ENCODE results near the gene HOXB7. TPM values are rescaled to one million over a fixed set of nuclear protein-coding genes. Genes with fewer than 3 reads are reported as not detected.
A peak's percentile ranks its signal among the peaks of the same experiment; 100 is the strongest.

HOXB7 gene
- polyA plus RNA-seq, 3 donors = not detected

- Mint-ChIP-seq H3K27me3 (ENCODE audit: low read depth in 3 of 3) (peaks cover 86 to 90% (median 90%) of the 10 kb centered on the region in 3 donors), H3K9me3 (peaks cover 4 to 41% (median 24%) of the 10 kb centered on the region in 7 donors), H3K27ac (no peak overlapping the region), H3K4me3 (peak overlapping the region; percentile 81 to 94), H3K36me3 (peaks cover 13 to 21% of the 10 kb centered on the region in 2 donors), H3K4me1 (peaks cover 49% of the 10 kb centered on the region)
- Histone ChIP-seq H3K79me2 (ENCODE audit: insufficient read depth, low read length) (no peaks in the 10 kb centered on the region), H3K4me2 (replicated peaks; ENCODE audit: extremely low read depth, low read length, poor library complexity, severe bottlenecking) (peak overlapping the region; percentile 99), H3K9me3 (replicated peaks in 1 of 2; ENCODE audit: control insufficient read depth in 1 of 2, insufficient read depth in 1 of 2, low read length in 2 of 2) (peaks cover 0 to 24% of the 10 kb centered on the region in 2 donors), H3K36me3 (replicated peaks in 1 of 2; ENCODE audit: control insufficient read depth in 1 of 2, insufficient read depth in 2 of 2, low read length in 2 of 2) (no peaks in the 10 kb centered on the region), H3K4me3 (replicated peaks in 1 of 3; ENCODE audit: low read depth in 2 of 3, low read length in 3 of 3) (peak overlapping the region in 1 of 3 experiments; percentile 86), H2AFZ (ENCODE audit: insufficient read depth, low read depth, low read length, poor library complexity, severe bottlenecking) (no peak overlapping the region), H3K27me3 (ENCODE audit: control insufficient read depth in 2 of 2, insufficient read depth in 2 of 2, low read length in 2 of 2) (peaks cover 76 to 93% of the 10 kb centered on the region in 2 donors), H3K27ac (ENCODE audit: low read depth in 1 of 2, low read length in 2 of 2) (no peak overlapping the region), H3K9ac (ENCODE audit: insufficient read depth, low read length, poor library complexity, severe bottlenecking) (no peak overlapping the region), H3K4me1 (ENCODE audit: control insufficient read depth in 1 of 2, insufficient read depth in 2 of 2, low read length in 2 of 2) (peaks cover 31 to 49% of the 10 kb centered on the region in 2 donors), H4K20me1 (ENCODE audit: insufficient read depth, low read length) (no peaks in the 10 kb centered on the region)
- no peak for DNase-seq
- TF ChIP-seq CTCF (IDR thresholded peaks at IDR 0.05) = no peak
- no CpG with 5 or more reads among the region's 7 CpGs for WGBS (ENCODE audit: insufficient coverage)
- intact Hi-C loops (cut with micrococcal nuclease) = no loop called here
These were observed 31.4 kb downstream of the HOXB7 start for GRCh38 chr17:48579471-48579759.

- Histone ChIP-seq H3K27me3 (ENCODE audit: control insufficient read depth in 2 of 2, insufficient read depth in 2 of 2, low read length in 2 of 2) (peaks cover 75 to 93% of the 10 kb centered on the region in 2 donors), H3K9me3 (replicated peaks in 1 of 2; ENCODE audit: control insufficient read depth in 1 of 2, insufficient read depth in 1 of 2, low read length in 2 of 2) (peaks cover 0 to 24% of the 10 kb centered on the region in 2 donors), H3K4me2 (replicated peaks; ENCODE audit: extremely low read depth, low read length, poor library complexity, severe bottlenecking) (peak overlapping the region; percentile 99), H3K79me2 (ENCODE audit: insufficient read depth, low read length) (no peaks in the 10 kb centered on the region), H3K9ac (ENCODE audit: insufficient read depth, low read length, poor library complexity, severe bottlenecking) (no peak overlapping the region), H4K20me1 (ENCODE audit: insufficient read depth, low read length) (no peaks in the 10 kb centered on the region), H3K27ac (ENCODE audit: low read depth in 1 of 2, low read length in 2 of 2) (no peak overlapping the region), H3K4me1 (ENCODE audit: control insufficient read depth in 1 of 2, insufficient read depth in 2 of 2, low read length in 2 of 2) (peaks cover 31 to 49% of the 10 kb centered on the region in 2 donors), H2AFZ (ENCODE audit: insufficient read depth, low read depth, low read length, poor library complexity, severe bottlenecking) (peak overlapping the region; percentile 93), H3K36me3 (replicated peaks in 1 of 2; ENCODE audit: control insufficient read depth in 1 of 2, insufficient read depth in 2 of 2, low read length in 2 of 2) (no peaks in the 10 kb centered on the region), H3K4me3 (replicated peaks in 1 of 3; ENCODE audit: low read depth in 2 of 3, low read length in 3 of 3) (peak overlapping the region; percentile 58 to 86 (median 62))
- Mint-ChIP-seq H3K36me3 (peaks cover 13 to 17% of the 10 kb centered on the region in 2 donors), H3K9me3 (peaks cover 4 to 41% (median 24%) of the 10 kb centered on the region in 7 donors), H3K4me1 (peaks cover 49% of the 10 kb centered on the region), H3K27me3 (ENCODE audit: low read depth in 3 of 3) (peaks cover 84 to 89% (median 85%) of the 10 kb centered on the region in 3 donors), H3K27ac (peak overlapping the region in 1 of 7 donors; percentile 75), H3K4me3 (peak overlapping the region; percentile 81 to 94)
- intact Hi-C loops (cut with micrococcal nuclease) = no loop called here
- DNase-seq = no peak
- TF ChIP-seq CTCF (IDR thresholded peaks at IDR 0.05) = no peak
- WGBS (ENCODE audit: insufficient coverage) = 7% methylated on average over 30 of the region's 43 CpGs
These were observed 32.0 kb downstream of the HOXB7 start for GRCh38 chr17:48578616-48579470.

Measured in CD14-positive monocyte (primary cell).